ENCODE measurements around the gene EIF2D.
A peak's percentile ranks its signal among the peaks of the same experiment; 100 is the strongest.

The EIF2D gene

GRCh38 chr1:206591226-206591625 lies 21.0 kb downstream of the EIF2D start:
- H3K4me3 ChIP-seq (ENCODE audit: insufficient read depth, low read length, poor library complexity, severe bottlenecking), result no peak overlapping the region
- TF ChIP-seq, protein P1, sequence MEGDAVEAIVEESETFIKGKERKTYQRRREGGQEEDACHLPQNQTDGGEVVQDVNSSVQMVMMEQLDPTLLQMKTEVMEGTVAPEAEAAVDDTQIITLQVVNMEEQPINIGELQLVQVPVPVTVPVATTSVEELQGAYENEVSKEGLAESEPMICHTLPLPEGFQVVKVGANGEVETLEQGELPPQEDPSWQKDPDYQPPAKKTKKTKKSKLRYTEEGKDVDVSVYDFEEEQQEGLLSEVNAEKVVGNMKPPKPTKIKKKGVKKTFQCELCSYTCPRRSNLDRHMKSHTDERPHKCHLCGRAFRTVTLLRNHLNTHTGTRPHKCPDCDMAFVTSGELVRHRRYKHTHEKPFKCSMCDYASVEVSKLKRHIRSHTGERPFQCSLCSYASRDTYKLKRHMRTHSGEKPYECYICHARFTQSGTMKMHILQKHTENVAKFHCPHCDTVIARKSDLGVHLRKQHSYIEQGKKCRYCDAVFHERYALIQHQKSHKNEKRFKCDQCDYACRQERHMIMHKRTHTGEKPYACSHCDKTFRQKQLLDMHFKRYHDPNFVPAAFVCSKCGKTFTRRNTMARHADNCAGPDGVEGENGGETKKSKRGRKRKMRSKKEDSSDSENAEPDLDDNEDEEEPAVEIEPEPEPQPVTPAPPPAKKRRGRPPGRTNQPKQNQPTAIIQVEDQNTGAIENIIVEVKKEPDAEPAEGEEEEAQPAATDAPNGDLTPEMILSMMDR (IDR thresholded peaks at IDR 0.05; ENCODE audit: insufficient read depth, low read length, poor library complexity, severe bottlenecking), result no peak
- TF ChIP-seq EZH2phosphoT487 (conservative IDR thresholded peaks at IDR 0.05; ENCODE audit: low read length), result no peak
- no peak overlapping the region for H2AFZ ChIP-seq (ENCODE audit: low read depth, low read length, severe bottlenecking)
- H3K36me3 ChIP-seq (ENCODE audit: low read length), result peaks cover 10% of the 10 kb centered on the region; the same call in 1 of the 2 replicates
- H3K9me3 ChIP-seq (ENCODE audit: insufficient read depth, low read length), result no peaks in the 10 kb centered on the region
- H3F3A ChIP-seq (ENCODE audit: insufficient read depth), result no peaks in the 10 kb centered on the region
- no peaks in the 10 kb centered on the region for H3K79me2 ChIP-seq (ENCODE audit: insufficient read depth, low read length)
- H3K4me2 ChIP-seq (ENCODE audit: low read depth, low read length, poor library complexity, severe bottlenecking), result no peak overlapping the region
- no peak overlapping the region for H3K27ac ChIP-seq (ENCODE audit: low read depth, low read length)
- no peaks in the 10 kb centered on the region for H3K27me3 ChIP-seq (ENCODE audit: low read length)
- H3K9ac ChIP-seq (ENCODE audit: low read length), result no peak overlapping the region
- no peaks in the 10 kb centered on the region for H3K9me2 ChIP-seq (replicated peaks; ENCODE audit: insufficient read depth, low read length)
- H4K20me1 ChIP-seq (ENCODE audit: low read depth, low read length), result no peaks in the 10 kb centered on the region

GRCh38 chr1:206590025-206590758 lies 22.1 kb downstream of the EIF2D start:
- no peaks in the 10 kb centered on the region for H3F3A ChIP-seq (ENCODE audit: insufficient read depth)
- no peak overlapping the region for H3K9ac ChIP-seq (ENCODE audit: low read length)
- no peak overlapping the region for H3K4me2 ChIP-seq (ENCODE audit: low read depth, low read length, poor library complexity, severe bottlenecking)
- no peak overlapping the region for H3K27ac ChIP-seq (ENCODE audit: low read depth, low read length)
- no peaks in the 10 kb centered on the region for H4K20me1 ChIP-seq (ENCODE audit: low read depth, low read length)
- TF ChIP-seq EZH2phosphoT487 (conservative IDR thresholded peaks at IDR 0.05; ENCODE audit: low read length), result no peak
- TF ChIP-seq, protein P1 (IDR thresholded peaks at IDR 0.05; ENCODE audit: insufficient read depth, low read length, poor library complexity, severe bottlenecking), result peak; percentile 24
- H3K9me2 ChIP-seq (replicated peaks; ENCODE audit: insufficient read depth, low read length), result no peaks in the 10 kb centered on the region
- H3K79me2 ChIP-seq (ENCODE audit: insufficient read depth, low read length), result no peaks in the 10 kb centered on the region
- no peak overlapping the region for H3K4me3 ChIP-seq (ENCODE audit: insufficient read depth, low read length, poor library complexity, severe bottlenecking)
- no peak overlapping the region for H2AFZ ChIP-seq (ENCODE audit: low read depth, low read length, severe bottlenecking)
- no peaks in the 10 kb centered on the region for H3K9me3 ChIP-seq (ENCODE audit: insufficient read depth, low read length)
- no peaks in the 10 kb centered on the region for H3K27me3 ChIP-seq (ENCODE audit: low read length)
- H3K36me3 ChIP-seq (ENCODE audit: low read length), result peaks cover 10% of the 10 kb centered on the region; the same call in 1 of the 2 replicates

DNA sequence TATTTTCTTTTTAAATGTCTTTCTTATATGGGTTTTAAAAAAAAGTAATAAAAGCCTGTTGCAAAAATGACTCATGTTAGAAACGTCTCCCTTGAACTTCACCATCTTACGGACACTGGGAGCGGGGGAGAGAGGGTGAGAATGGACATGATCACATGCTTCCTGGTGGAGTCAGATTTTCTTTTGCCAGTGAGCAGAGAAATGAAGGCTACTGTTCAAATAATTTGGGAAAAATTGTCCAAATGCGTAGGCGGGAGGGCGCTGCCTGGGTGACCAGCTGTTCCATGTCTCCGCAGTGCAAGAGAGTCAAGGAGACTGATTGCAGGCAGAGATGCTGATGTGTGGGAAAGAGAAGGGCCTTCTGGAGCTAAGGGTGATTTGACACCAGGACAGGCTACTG lies 23.1 kb downstream of the EIF2D start:
- no peaks in the 10 kb centered on the region for H3K9me3 ChIP-seq (ENCODE audit: insufficient read depth, low read length)
- no peak overlapping the region for H2AFZ ChIP-seq (ENCODE audit: low read depth, low read length, severe bottlenecking)
- no peak overlapping the region for H3K9ac ChIP-seq (ENCODE audit: low read length)
- no peaks in the 10 kb centered on the region for H4K20me1 ChIP-seq (ENCODE audit: low read depth, low read length)
- H3K79me2 ChIP-seq (ENCODE audit: insufficient read depth, low read length), result no peaks in the 10 kb centered on the region
- no peak for TF ChIP-seq EZH2phosphoT487 (conservative IDR thresholded peaks at IDR 0.05; ENCODE audit: low read length)
- TF ChIP-seq, protein P1 (IDR thresholded peaks at IDR 0.05; ENCODE audit: insufficient read depth, low read length, poor library complexity, severe bottlenecking), result no peak
- no peak overlapping the region for H3K4me3 ChIP-seq (ENCODE audit: insufficient read depth, low read length, poor library complexity, severe bottlenecking)
- no peaks in the 10 kb centered on the region for H3F3A ChIP-seq (ENCODE audit: insufficient read depth)
- H3K4me2 ChIP-seq (ENCODE audit: low read depth, low read length, poor library complexity, severe bottlenecking), result no peak overlapping the region
- H3K27ac ChIP-seq (ENCODE audit: low read depth, low read length), result no peak overlapping the region
- peaks cover 5% of the 10 kb centered on the region; the same call in 1 of the 2 replicates for H3K36me3 ChIP-seq (ENCODE audit: low read length)
- H3K9me2 ChIP-seq (replicated peaks; ENCODE audit: insufficient read depth, low read length), result no peaks in the 10 kb centered on the region
- no peaks in the 10 kb centered on the region for H3K27me3 ChIP-seq (ENCODE audit: low read length)

Data from SU-DHL-6 (cell line).